AG20443 (cell line): Measurements from ENCODE around the gene LILRB2.
"Not testable (repeated sequence)": the region's sequence is repeated elsewhere in the genome, so short reads cannot be mapped to it uniquely, and the experiment has no call there.

Source experiments
- DNase-seq: peaks from one replicate; pipeline ENCODE4 v3.0.0; 2012; ENCODE audit warnings: low spot score, mixed read lengths

LILRB2 gene

GRCh38 chr19:54305141-54305540, 24.2 kb upstream of the LILRB2 start:
- no peak for DNase-seq

- DNase-seq, result no peak
Observed at GRCh38 chr19:54302257-54302656, 21.3 kb upstream of the LILRB2 start.

- no peak for DNase-seq
Observed at GRCh38 chr19:54299515-54299914, 18.6 kb upstream of the LILRB2 start.

GRCh38 chr19:54299126-54299498, 18.2 kb upstream of the LILRB2 start:
- DNase-seq, result no peak

- no peak for DNase-seq
Observed at GRCh38 chr19:54298357-54299125, 17.6 kb upstream of the LILRB2 start.

- DNase-seq, result no peak
Observed at GRCh38 chr19:54297759-54298305, 16.9 kb upstream of the LILRB2 start.

- no peak for DNase-seq
Observed at GRCh38 chr19:54294539-54294938, 13.6 kb upstream of the LILRB2 start.

- DNase-seq, result not testable (repeated sequence)
Observed at GRCh38 chr19:54289160-54289559, 8.2 kb upstream of the LILRB2 start.

GRCh38 chr19:54287456-54287855, 6.5 kb upstream of the LILRB2 start:
- peak; percentile 25 for DNase-seq

- not testable (repeated sequence) for DNase-seq
Observed at GRCh38 chr19:54286283-54286682, 5.4 kb upstream of the LILRB2 start.

- not testable (repeated sequence) for DNase-seq
Observed at GRCh38 chr19:54285427-54286056, 4.6 kb upstream of the LILRB2 start.

- DNase-seq, result no peak
Observed at GRCh38 chr19:54282686-54283470, 2.0 kb upstream of the LILRB2 start.

- DNase-seq, result not testable (repeated sequence)
Observed at GRCh38 chr19:54281729-54282075, 792 bp upstream of the LILRB2 start.

GRCh38 chr19:54280441-54280840, 469 bp downstream of the LILRB2 start:
- not testable (repeated sequence) for DNase-seq

- not testable (repeated sequence) for DNase-seq
Observed at GRCh38 chr19:54280025-54280424, 885 bp downstream of the LILRB2 start.

GRCh38 chr19:54279406-54279962, 1.4 kb downstream of the LILRB2 start:
- no peak for DNase-seq

- not testable (repeated sequence) for DNase-seq
Observed at GRCh38 chr19:54278571-54279195, 2.2 kb downstream of the LILRB2 start.

- DNase-seq, result not testable (repeated sequence)
Observed at GRCh38 chr19:54278056-54278455, 2.9 kb downstream of the LILRB2 start.

- not testable (repeated sequence) for DNase-seq
Observed at GRCh38 chr19:54277111-54277615, 3.7 kb downstream of the LILRB2 start.

- no peak for DNase-seq
Observed at GRCh38 chr19:54275951-54276350, 5.0 kb downstream of the LILRB2 start.

GRCh38 chr19:54274516-54274915, 6.4 kb downstream of the LILRB2 start:
- not testable (repeated sequence) for DNase-seq

- DNase-seq, result no peak
Observed at GRCh38 chr19:54273821-54274220, 7.1 kb downstream of the LILRB2 start.
